ENCODE measurements around the gene CCDC93.

Gene CCDC93

GRCh38 chr2:117960231-117960630 is 53.6 kb downstream of the CCDC93 start:
- DNase-seq (ENCODE audit: low spot score in 2 of 2), result no peak
- Mint-ChIP-seq H3K9me3 (no peaks in the 10 kb centered on the region), H3K36me3 (peaks cover 83% of the 10 kb centered on the region), H3K27ac (no peak overlapping the region), H3K4me1 (peaks cover 6% of the 10 kb centered on the region), H3K4me3 (no peak overlapping the region)
- no peak for ATAC-seq

- H3K4me1 Mint-ChIP-seq, result no peaks in the 10 kb centered on the region
- no peak overlapping the region for H3K4me3 Mint-ChIP-seq
- peaks cover 83% of the 10 kb centered on the region for H3K36me3 Mint-ChIP-seq
- no peaks in the 10 kb centered on the region for H3K9me3 Mint-ChIP-seq
- H3K27ac Mint-ChIP-seq, result peak overlapping the region; percentile 75
- DNase-seq (ENCODE audit: low spot score in 2 of 2) (no peak), ATAC-seq (no peak)
These were observed 55.7 kb downstream of the CCDC93 start for GRCh38 chr2:117958186-117958585.

DNA sequence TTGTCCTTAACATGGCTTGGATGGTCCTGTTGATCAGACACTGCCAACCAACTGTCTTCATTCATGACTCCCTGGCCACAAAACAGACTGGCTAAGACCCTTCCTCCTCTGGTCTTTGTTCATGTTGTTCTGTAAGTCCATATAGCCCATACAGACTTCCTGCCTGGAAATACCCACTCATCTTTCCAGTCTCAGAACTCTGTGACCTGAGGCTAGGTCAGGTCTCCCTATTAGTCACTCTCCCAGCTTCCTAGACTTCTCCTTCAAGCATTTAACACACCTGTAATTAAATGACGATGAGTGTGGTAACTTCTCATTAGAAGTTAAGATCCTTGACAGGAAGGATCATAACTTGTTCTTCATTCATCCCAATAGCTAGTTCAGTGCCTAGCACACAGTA is 56.3 kb downstream of the CCDC93 start:
- Mint-ChIP-seq H3K4me3 (no peak overlapping the region), H3K4me1 (no peaks in the 10 kb centered on the region), H3K36me3 (peaks cover 89% of the 10 kb centered on the region), H3K9me3 (no peaks in the 10 kb centered on the region), H3K27ac (peak overlapping the region; percentile 75)
- DNase-seq (ENCODE audit: low spot score in 2 of 2) (no peak), ATAC-seq (no peak)

DNA sequence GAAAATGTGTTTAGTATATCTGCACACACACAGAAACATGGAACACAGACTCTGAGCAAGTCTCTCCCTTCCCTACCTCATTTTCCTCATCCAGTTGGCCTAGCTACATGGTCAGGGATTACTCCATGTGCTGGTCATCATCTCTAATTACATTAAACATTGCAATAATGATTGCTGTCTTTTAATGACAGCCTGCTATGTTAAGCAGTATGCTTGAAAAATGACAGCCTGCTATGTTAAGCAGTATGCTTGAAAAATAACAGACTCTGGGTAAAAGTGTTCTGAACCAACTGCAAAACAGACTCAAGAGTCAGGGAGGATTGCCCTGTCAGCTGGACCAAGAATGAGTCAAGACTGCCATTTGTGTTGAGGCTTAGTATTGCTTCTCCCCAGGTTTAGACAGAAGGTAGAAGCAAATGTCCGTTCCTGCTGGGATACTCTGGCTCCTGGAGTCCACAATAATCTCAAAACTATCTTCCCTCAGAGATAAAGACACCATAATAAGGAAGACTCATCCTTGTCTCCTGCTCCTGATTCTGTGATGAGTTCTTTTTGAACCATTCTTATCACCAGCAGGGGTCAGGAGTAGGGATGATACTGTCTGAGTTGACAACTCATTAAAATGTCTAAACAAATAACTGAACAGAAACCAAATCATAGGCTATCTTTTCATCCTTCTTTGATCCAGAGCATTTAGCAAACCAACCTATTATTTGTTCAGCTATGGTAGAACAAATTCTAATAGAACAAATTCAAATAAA is 57.7 kb downstream of the CCDC93 start:
- DNase-seq (ENCODE audit: low spot score in 2 of 2), result no peak
- no peaks in the 10 kb centered on the region for H3K9me3 Mint-ChIP-seq
- no peak overlapping the region for H3K4me3 Mint-ChIP-seq
- no peak overlapping the region for H3K27ac Mint-ChIP-seq
- no peak for ATAC-seq
- peaks cover 94% of the 10 kb centered on the region for H3K36me3 Mint-ChIP-seq
- no peaks in the 10 kb centered on the region for H3K4me1 Mint-ChIP-seq

DNA sequence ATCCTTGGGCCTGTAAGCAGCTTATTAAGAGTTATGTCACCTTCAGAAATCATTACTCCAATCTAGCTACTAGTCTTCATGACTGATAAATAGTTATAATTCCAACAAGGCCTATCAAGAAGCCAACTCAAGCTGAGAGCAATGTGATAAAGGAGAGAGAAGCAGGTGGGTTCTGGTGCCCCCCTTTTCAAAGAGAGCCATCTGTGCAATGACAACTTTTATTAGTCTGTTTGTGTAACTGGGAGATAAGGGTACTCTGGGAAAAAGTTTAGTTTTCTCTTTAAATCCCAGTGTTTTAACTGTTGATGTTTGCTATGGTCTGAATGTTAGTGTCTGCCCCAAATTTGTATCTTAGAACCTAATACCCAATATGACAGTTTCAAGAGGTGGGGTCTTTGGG is 60.6 kb downstream of the CCDC93 start:
- Mint-ChIP-seq H3K27ac (peak overlapping the region; percentile 43), H3K36me3 (peaks cover 97% of the 10 kb centered on the region), H3K4me1 (no peaks in the 10 kb centered on the region), H3K9me3 (no peaks in the 10 kb centered on the region), H3K4me3 (no peak overlapping the region)
- ATAC-seq (no peak), DNase-seq (ENCODE audit: low spot score in 2 of 2) (no peak)

GRCh38 chr2:117952701-117953100 is 61.2 kb downstream of the CCDC93 start:
- Mint-ChIP-seq H3K36me3 (peaks cover 97% of the 10 kb centered on the region), H3K9me3 (no peaks in the 10 kb centered on the region), H3K27ac (peak overlapping the region; percentile 43), H3K4me1 (no peaks in the 10 kb centered on the region), H3K4me3 (no peak overlapping the region)
- ATAC-seq (no peak), DNase-seq (ENCODE audit: low spot score in 2 of 2) (no peak)

DNA sequence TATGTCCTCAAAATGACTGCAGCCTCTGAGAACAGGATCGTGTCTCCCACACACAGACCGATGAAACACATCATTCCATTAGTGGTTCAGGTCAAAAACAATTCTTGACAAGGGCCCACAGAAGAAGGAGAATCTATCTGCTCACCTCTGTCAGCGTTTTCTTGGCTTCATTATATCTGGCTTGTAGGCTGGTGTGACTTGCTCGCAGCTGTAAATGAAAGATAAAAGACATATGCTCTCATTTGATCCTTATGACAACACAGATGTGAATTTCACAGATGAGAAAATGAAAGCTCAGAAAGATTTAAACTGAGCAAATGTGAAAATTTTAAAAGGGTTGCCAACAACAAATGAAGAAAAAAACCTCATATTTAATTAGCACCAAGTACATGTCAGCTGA is 61.6 kb downstream of the CCDC93 start:
- no peak for ATAC-seq
- Mint-ChIP-seq H3K36me3 (peaks cover 97% of the 10 kb centered on the region), H3K27ac (peak overlapping the region; percentile 43), H3K4me1 (no peaks in the 10 kb centered on the region), H3K9me3 (no peaks in the 10 kb centered on the region), H3K4me3 (no peak overlapping the region)
- DNase-seq (ENCODE audit: low spot score in 2 of 2), result no peak

- ATAC-seq (no peak), DNase-seq (ENCODE audit: low spot score in 2 of 2) (no peak)
- Mint-ChIP-seq H3K9me3 (no peaks in the 10 kb centered on the region), H3K27ac (peak overlapping the region; percentile 32), H3K4me1 (no peaks in the 10 kb centered on the region), H3K36me3 (peaks cover 100% of the 10 kb centered on the region), H3K4me3 (no peak overlapping the region)
These were observed 64.1 kb downstream of the CCDC93 start for GRCh38 chr2:117949806-117950205.

DNA sequence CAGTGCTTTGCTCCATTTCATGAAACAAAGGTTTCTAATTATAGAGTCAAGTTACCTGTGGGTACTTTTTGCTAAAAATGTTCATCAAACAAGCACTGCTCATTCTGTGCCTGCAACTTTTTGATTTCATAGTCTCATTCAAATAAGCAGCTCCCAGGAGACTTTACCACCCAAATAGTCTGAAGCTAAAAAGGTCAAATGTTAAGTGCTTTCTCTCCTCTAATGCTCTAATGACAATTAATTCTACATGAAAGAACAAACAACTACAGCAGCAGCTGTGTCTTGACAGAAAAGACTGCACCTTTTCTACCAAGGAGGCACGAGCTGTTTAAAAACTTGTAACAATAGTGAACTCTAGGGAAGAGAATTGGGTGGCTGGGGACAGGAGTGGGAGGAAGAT is 65.3 kb downstream of the CCDC93 start:
- Mint-ChIP-seq H3K36me3 (peaks cover 100% of the 10 kb centered on the region), H3K27ac (no peak overlapping the region), H3K4me3 (no peak overlapping the region), H3K4me1 (no peaks in the 10 kb centered on the region), H3K9me3 (no peaks in the 10 kb centered on the region)
- ATAC-seq (no peak), DNase-seq (ENCODE audit: low spot score in 2 of 2) (no peak)

DNA sequence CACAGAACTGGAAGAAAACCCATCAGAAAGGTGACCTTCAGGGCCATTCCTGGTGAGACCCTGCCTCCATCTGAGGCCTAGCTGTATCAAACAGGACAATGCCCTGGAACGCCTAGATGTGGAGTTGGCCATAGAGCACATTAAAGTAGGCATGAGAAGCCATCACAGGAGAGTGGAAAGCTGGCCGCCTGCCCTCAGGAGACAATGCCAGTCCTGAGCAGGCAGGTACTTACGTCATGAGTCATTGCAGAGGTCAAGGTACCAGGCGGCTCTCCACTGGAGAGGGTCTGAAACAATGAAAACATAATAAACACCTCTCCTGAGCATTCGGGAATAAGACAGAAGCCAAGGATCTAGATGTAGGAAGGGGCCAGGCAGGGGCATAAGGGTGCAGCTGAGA is 68.6 kb downstream of the CCDC93 start:
- DNase-seq (ENCODE audit: low spot score in 2 of 2), result no peak
- Mint-ChIP-seq H3K9me3 (no peaks in the 10 kb centered on the region), H3K4me3 (no peak overlapping the region), H3K27ac (no peak overlapping the region), H3K4me1 (no peaks in the 10 kb centered on the region), H3K36me3 (peaks cover 92% of the 10 kb centered on the region)
- ATAC-seq, result no peak

- H3K36me3 Mint-ChIP-seq, result peaks cover 92% of the 10 kb centered on the region
- H3K4me1 Mint-ChIP-seq, result no peaks in the 10 kb centered on the region
- ATAC-seq, result no peak
- H3K4me3 Mint-ChIP-seq, result no peak overlapping the region
- no peak for DNase-seq (ENCODE audit: low spot score in 2 of 2)
- H3K27ac Mint-ChIP-seq, result no peak overlapping the region
- no peaks in the 10 kb centered on the region for H3K9me3 Mint-ChIP-seq
These were observed 69.1 kb downstream of the CCDC93 start for GRCh38 chr2:117944816-117945215.

- DNase-seq (ENCODE audit: low spot score in 2 of 2), result no peak
- H3K4me3 Mint-ChIP-seq, result no peak overlapping the region
These were observed 70.7 kb downstream of the CCDC93 start for GRCh38 chr2:117943013-117943672.

DNA sequence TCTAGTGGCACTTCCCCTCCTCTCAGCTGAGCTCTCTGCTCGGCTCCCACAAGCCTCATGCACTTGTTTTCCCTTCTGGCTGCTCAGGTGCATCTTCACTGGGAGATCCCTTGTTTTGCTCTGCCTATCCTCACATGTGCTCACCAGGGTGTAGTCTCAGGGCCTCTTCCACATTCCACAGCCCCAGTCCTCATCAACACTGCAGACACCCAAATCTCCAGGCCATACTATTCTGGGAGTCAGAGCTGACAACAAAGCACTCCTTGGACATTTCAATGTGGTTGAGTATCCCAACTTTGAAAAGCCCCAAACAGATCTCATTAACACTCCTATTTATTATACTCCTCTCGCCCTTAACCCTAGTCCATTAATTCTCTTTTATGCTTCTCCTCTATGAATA is 71.3 kb downstream of the CCDC93 start:
- DNase-seq (ENCODE audit: low spot score in 2 of 2), result no peak
- Mint-ChIP-seq H3K9me3 (no peaks in the 10 kb centered on the region), H3K36me3 (peaks cover 92% of the 10 kb centered on the region), H3K27ac (peak overlapping the region; percentile 8), H3K4me3 (no peak overlapping the region), H3K4me1 (no peaks in the 10 kb centered on the region)
- ATAC-seq, result no peak

More at GRCh38 chr2:117943013-117943672, 70.7 kb downstream of the CCDC93 start:
- H3K27ac Mint-ChIP-seq, result peak overlapping the region; percentile 8
- peaks cover 92% of the 10 kb centered on the region for H3K36me3 Mint-ChIP-seq
- no peaks in the 10 kb centered on the region for H3K9me3 Mint-ChIP-seq
- no peak for ATAC-seq
- H3K4me1 Mint-ChIP-seq, result no peaks in the 10 kb centered on the region

- DNase-seq (ENCODE audit: low spot score in 2 of 2), result no peak
- H3K9me3 Mint-ChIP-seq, result no peaks in the 10 kb centered on the region
- peak overlapping the region; percentile 17 for H3K27ac Mint-ChIP-seq
- H3K36me3 Mint-ChIP-seq, result peaks cover 92% of the 10 kb centered on the region
- no peak overlapping the region for H3K4me3 Mint-ChIP-seq
- no peak for ATAC-seq
- no peaks in the 10 kb centered on the region for H3K4me1 Mint-ChIP-seq
These were observed 72.2 kb downstream of the CCDC93 start for GRCh38 chr2:117941693-117942092.

DNA sequence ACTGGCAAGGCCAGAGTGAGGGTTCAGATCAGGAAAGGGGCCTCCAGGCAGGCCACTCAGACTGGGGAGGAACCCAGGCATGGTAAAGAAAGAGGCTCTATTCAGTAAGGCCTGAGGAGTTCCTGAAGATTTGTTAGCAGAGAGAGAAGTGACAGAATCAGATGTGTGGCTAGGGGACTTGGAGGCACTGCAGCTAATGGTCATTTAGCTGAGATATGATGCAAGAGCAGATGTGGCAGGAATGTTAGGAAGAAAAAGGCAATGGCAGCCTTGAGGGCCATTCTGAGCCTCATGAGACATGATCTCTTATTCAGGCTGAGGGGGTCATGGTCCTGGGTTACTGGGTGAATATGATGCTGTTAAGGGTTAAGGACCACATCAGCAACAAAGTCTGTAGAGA is 73.4 kb downstream of the CCDC93 start:
- no peak for ATAC-seq
- H3K27ac Mint-ChIP-seq, result peak overlapping the region; percentile 3
- H3K4me1 Mint-ChIP-seq, result no peaks in the 10 kb centered on the region
- no peak for DNase-seq (ENCODE audit: low spot score in 2 of 2)
- peaks cover 92% of the 10 kb centered on the region for H3K36me3 Mint-ChIP-seq
- H3K4me3 Mint-ChIP-seq, result no peak overlapping the region
- no peaks in the 10 kb centered on the region for H3K9me3 Mint-ChIP-seq

- peaks cover 92% of the 10 kb centered on the region for H3K36me3 Mint-ChIP-seq
- H3K4me1 Mint-ChIP-seq, result no peaks in the 10 kb centered on the region
- no peaks in the 10 kb centered on the region for H3K9me3 Mint-ChIP-seq
- no peak overlapping the region for H3K27ac Mint-ChIP-seq
- no peak overlapping the region for H3K4me3 Mint-ChIP-seq
- DNase-seq (ENCODE audit: low spot score in 2 of 2), result no peak
- no peak for ATAC-seq
These were observed 75.3 kb downstream of the CCDC93 start for GRCh38 chr2:117938611-117939010.
